GM19239 (cell line): ENCODE data around the gene MC1R.
A peak's percentile ranks its signal among the peaks of the same experiment; 100 is the strongest.

Experiments used
- DNase-seq: peaks from one replicate; pipeline ENCODE4 v3.0.0; 2011; ENCODE audit warnings: low spot score; ENCODE audit not compliant: insufficient read length
- FAIRE-seq: peaks from 2 replicates; lab custom pipeline; 2011; peaks lifted over from hg19 to GRCh38; lab: Jason Lieb, UNC

The MC1R gene

DNA sequence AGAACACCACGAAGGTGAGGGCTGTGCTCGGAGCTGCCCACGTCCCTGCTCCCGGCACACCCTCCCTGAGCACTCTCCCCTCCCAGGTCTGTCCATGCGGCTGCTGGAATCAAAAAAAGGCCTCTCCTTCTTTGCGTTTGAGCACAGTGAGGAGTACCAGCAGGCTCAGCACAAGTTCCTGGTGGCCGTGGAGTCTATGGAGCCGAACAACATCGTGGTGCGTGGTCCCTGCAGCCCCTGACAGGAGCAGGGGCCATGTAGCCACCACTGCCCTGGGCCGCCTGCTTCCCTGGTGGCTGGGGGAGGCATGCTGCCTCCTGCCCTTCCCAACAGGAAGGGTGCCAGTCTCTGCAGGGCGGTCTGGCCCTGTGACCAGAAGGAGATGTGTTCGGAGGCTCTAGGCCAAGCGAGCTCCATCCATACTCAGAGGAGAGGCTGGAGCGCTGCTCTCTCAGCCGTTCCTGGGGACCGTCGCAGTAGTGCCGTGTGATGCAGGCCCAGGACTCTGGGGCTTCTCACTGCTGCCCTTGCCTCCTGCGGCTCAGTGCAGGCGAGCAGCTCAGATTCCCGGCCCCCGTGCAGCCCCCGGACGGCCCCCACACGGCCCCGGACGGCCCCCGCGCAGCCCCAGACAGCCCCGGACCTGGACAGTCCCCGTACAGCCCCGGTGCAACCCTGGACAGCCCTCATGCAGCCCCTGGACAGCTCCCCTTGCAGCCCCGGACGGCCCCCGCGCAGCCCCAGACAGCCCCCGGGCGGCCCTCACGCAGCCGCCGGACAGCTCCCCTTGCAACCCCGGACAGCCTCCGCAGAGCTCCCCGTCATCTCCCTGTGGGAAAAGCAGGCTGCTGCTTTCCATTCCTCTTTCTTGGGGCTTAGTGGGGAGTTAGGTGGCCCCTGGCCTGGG lies 24.8 kb upstream of the MC1R start:
- DNase-seq, result no peak
- no peak for FAIRE-seq

DNA sequence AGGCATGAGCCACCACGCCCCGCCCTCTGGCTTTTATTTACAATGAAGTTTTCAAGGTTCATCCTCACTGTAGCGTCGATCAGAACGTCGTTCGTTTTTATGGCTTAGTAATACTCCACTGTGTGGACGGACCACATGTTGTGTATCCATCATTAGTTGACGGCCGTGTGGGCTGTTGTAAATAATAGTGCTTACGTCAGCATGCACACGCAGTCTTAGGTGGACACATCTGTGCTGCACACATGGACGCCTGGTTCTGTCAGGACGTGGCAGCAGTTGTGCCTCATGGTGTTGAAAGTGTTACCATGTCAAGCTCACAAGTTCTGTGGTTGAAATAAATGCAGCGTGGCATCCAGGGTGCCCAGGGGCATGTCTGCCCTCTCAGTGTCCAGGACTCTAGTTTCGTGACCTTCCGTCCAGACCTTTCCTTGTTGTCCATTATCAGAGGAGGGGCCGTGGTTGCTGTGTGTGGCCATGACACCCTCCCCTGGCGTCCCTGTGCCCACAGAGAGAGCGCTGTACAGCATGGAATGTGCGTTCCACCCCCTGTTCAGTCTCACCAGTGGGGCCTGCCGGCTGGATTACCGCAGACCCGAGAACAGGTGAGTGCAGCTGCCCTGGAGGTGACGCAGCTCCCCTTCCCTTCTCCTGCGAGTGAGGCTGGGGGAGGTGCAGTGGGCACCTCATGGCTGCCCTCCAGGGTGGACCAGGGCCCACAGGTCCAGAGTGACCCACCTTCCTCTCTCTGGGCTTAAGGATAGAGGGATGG lies 23.0 kb upstream of the MC1R start:
- DNase-seq (no peak), FAIRE-seq (no peak)

DNA sequence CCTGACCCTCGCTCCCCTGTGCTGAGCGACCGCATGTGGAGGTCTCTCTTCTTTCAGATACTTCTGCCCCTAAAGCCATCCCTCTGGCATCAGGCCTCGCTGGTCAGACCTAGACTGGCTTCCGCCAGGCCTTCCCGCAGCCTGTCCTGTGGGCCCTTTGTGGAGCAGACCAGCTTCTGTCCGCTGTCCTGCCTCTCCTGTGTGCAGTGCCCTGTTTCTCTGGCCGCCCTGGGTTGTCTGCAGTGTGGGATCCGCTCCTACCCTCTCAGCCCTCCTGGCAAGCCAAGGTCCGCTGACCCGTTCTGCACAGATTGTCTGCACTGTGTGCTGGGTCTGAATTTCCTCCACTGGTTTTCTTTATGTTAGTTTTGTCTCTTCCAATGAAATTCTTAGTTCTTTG lies 21.5 kb upstream of the MC1R start:
- no peak for FAIRE-seq

DNA sequence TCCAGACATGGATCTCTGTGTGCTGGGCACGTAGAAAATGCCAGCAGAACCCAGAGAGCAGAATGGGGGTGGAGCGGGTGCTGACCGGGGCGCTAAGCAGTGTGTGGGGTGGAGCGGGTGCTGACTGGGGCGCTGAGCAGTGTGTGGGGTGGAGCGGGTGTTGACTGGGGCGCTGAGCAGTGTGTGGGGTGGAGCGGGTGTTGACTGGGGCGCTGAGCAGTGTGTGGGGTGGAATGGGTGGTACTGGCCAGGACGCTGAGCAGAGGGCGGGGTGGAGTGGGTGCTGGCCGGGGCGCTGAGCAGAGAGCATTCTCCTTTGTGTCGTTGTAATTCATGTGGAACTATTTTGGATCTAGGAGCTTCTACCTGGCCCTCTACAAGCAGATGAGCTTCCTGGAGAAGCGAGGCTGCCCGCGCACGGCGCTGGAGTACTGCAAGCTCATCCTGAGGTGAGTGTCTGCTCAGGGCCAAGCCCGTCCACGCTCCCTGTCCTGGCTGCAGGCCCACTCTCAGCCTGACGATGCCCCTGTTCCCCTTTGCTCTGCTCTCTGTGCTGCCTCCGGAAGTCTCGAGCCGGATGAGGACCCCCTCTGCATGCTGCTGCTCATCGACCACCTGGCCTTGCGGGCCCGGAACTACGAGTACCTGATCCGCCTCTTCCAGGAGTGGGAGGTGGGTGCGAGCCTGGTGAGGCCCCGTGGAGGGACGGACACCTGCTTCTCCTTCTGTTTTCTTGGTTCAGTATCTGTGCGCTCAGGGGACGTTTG lies 20.3 kb upstream of the MC1R start:
- DNase-seq (no peak), FAIRE-seq (no peak)

More for the DNA sequence above, 21.5 kb upstream of the MC1R start:
- DNase-seq, result no peak

DNA sequence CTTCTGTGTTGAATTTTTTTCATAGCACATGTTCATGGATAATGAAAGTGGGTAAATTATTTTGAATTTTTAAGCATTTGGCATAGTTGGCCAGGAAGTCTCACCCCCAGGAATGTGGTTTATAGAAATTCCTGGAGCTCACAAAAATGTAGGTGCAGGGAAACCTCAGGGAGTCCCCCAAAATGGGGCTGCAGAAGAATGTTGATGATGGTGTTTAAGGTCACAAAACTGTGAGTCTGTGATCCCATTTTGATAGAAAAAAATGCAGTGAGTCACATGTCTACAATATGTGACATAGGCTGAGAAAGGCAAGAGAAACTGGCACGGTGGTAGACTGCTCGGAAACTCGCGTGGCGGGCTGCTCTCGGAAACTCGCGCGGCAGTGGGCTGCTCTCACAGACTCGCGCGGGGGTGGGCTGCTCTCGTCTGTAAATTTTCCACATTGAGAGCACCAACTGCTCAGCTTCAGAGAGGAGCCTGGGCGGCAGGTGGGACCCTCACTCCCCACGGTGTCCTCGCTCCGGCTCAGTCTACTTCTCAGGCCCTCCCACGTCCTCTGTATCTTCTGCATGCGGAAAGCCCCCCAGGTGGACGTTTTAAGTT lies 18.7 kb upstream of the MC1R start:
- FAIRE-seq (no peak), DNase-seq (no peak)

DNA sequence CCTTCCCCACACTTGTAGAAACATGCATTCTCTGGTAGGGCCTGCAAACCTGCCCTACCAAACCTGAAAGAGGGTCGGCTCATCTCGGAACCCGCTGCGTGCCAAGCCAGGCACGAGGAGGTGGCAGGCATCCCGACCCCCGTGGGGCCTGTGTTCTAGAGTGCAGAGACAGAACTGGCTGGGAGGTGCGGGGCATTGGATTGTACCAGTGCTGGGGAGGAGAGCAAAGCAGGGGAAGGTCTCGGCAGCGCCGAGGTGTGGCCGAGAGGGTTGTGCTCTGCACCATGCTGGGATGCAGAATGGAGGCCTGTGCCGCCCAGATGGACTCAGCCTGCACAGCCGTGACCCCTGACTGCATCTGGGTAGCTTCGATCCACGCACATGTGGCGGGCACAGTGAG lies 17.8 kb upstream of the MC1R start:
- FAIRE-seq, result no peak
- no peak for DNase-seq

DNA sequence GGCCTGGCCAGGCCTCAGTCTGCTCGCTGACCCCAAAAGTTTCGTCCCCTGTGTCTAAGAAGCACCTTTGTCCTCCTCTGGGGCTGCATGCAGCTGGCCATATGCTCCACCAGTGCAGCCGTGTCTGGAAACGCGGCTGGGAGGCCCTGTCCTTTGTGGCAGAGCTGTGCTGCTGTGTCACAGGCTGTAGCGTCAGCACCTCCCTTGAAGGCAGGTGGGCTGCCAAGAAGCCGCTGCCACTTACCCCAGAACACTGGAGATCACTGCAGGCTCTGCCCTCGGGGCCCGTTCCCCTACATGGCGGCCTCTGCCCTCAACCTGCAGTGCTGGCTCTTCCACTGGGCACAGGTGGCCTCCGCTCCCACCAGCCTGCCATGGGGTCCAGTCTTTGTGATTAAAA lies 15.7 kb upstream of the MC1R start:
- DNase-seq, result no peak
- no peak for FAIRE-seq

DNA sequence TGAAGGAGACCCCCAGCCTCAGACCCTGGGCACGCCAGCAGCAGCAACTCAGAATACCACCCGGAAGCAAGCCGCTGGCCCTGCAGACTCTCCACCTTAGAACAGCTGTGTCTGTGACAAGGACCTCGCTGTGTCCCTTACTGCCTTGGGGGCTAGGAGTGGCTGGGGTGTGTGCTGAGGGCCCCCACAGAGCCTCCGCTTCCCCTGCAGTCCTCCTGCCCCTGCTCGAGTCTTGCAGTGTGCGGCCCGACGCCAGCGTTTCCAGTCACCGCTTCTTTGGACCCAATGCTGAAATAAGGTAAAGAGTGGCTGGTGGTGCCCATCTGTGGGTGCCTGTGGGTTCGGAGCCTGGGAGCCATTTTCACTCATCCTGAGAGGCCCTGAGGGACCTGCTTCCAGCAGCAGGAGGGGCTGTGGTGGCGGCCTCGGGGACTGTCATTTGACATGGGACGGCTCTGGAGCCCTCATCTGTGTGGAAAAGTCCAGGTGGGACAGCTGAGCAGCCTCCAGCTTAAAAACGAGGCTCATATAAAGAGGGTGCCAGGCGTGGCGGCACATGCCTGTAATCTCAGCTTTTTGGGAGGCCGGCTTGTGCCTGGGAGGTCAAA lies 14.7 kb upstream of the MC1R start:
- no peak for DNase-seq
- no peak for FAIRE-seq

DNA sequence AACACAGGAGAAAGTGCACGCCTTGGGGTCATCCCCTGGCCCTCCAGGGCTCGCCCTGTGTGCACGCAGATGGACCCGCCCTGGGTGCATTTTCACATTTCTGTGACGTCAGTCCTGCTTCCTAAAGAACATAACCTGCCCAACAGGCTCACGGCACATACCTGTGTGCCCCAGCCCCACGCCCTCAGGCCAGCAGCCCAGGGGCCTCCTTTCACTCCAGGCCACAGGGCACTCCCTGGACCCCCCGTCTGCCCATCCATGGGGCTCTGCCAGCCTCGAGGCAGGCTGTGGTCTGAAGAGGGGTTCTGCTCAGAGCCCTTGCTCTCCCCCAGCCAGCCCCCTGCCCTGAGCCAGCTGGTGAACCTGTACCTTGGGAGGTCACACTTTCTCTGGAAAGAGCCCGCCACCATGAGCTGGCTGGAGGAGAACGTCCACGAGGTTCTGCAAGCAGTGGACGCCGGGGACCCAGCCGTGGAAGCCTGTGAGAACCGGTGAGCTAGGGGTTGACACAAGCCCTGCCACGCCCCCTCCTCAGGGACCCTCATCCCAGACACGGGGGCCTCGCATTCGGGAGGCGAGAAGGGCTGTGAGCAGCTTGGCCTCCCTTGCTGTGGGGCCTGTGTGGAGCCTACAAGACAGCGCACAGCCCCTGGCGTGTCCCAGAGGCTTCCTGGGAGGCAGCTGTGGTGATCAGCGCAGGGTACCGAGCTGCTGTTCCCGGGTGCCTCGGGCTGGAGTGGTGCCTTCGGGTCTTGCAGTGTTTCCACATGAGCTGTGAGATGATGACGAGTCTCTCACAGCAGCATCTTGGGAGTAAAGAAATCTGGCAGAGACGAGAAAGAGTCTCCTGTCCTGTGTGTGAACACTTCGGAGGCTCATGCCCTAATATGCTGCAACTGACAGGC lies 13.8 kb upstream of the MC1R start:
- FAIRE-seq, result no peak
- DNase-seq, result no peak

DNA sequence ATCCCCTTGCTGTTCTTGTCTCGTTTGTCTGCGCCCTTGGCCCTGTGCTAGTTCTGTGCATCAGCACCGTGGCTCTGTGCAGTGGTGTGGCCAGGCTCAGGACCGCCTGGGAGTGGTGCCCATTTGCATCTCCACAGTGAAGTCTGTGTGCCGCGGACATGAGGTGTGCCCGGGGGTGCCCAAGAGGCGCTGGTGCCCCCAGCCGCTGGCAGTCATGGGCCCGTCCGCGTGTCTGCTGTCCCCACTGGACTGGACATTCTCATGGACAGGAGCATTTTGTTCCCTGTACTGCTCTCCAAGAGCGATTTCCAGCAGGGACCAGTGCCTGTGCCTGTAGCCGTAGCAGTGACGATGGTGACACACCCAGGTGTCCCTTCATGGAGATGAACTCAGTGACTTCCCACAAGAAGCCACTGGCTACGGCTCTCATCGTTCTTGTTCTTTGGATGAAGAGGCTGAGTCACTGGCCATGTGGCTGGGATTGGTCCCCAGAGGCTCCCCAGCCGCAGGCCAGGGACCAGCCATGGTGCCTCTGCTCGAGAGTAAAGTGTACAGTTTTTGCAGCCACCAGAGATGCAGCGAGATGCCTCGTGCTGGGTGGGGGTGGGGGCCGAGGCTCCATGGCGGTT lies 13.0 kb upstream of the MC1R start:
- FAIRE-seq, result no peak

DNA sequence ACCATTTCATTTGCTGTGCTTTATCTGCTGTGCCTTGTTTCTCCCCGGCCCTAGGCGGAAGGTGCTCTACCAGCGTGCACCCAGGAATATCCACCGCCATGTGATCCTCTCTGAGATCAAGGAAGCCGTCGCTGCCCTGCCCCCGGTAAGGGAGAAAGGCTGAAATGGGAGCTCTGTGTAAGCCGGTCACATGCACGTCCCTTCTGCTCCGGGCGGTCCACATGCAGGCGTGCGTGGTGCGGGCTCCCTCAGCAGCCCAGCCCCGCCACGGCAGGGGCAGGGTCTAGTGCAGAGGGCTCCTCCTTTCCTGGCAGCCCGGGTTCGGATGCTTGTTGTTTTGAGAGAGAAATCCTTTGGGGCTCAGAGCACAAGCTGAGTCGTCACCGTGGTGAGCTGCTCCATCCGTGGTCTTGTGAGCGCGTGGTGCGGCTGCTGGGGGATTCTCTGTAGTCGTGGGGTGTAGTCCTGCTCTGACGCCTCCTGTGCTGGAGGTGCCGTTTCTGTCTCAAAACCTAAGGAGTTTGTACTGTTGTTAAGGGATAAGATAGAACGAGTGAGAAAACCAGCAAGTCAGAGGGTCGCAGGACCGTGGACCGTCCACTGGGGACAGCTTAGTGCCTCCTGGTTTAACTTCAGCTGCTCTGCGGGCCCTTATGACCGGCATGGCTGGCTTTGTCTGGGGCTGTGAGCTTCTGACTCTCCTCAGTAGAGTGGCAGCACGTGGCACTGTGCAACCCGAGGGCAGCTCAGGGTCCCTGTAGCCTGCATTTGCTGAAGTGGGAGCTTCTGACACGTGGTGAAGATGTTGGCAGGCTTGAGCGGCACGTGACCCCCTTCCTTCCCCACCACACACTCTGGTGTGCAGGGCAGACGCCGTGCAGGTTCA lies 12.3 kb upstream of the MC1R start:
- DNase-seq (no peak), FAIRE-seq (no peak)

More for the DNA sequence above, 13.0 kb upstream of the MC1R start:
- no peak for DNase-seq

DNA sequence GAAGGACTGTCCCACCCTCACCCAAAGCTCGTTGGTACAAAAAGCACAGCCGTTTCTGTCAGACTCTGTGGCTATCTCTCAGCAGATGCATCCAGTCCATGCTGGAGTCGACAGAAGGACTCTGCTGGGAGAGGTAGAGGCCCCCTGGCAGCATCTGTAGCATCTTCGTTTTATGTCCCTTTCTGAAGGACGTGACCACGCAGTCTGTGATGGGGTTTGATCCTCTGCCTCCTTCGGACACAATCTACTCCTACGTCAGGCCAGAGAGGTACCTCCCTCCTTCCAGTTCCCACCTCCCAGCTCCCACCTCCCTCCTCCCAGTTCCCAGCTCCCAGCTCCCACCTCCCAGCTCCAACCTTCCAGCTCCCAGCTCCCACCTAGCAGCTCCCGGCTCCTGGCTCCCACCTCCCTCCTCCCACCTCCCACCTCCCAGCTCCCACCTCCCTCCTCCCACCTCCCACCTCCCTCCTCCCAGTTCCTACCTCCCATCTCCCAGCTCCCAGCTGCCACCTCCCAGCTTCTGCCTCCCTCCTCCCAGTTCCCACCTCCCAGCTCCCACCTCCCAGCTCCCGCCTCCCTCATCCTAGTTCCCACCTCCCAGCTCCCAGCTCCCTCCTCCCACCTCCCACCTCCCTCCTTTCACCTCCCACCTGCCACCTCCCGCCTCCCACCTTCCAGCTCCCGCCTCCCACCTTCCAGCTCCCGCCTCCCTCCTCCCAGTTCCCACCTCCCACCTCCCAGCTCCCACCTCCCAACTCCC lies 11.4 kb upstream of the MC1R start:
- FAIRE-seq (no peak), DNase-seq (no peak)

DNA sequence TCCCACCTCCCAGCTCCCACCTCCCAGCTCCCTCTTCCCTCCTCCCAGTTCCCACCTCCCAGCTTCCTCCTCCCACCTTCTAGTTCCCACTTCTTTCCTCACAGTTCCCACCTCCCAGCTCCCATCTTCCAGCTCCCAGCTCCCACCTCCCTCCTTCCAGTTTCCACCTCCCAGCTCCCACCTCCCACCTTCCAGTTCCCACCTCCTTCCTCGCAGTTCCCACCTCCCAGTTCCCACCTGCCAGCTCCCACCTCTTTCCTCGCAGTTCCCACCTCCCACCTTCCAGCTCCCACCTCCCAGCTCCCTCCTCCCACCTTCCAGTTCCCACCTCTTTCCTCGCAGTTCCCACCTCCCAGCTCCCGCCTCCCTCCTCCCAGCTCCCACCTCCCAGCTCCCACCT lies 10.4 kb upstream of the MC1R start:
- DNase-seq (no peak), FAIRE-seq (no peak)

DNA sequence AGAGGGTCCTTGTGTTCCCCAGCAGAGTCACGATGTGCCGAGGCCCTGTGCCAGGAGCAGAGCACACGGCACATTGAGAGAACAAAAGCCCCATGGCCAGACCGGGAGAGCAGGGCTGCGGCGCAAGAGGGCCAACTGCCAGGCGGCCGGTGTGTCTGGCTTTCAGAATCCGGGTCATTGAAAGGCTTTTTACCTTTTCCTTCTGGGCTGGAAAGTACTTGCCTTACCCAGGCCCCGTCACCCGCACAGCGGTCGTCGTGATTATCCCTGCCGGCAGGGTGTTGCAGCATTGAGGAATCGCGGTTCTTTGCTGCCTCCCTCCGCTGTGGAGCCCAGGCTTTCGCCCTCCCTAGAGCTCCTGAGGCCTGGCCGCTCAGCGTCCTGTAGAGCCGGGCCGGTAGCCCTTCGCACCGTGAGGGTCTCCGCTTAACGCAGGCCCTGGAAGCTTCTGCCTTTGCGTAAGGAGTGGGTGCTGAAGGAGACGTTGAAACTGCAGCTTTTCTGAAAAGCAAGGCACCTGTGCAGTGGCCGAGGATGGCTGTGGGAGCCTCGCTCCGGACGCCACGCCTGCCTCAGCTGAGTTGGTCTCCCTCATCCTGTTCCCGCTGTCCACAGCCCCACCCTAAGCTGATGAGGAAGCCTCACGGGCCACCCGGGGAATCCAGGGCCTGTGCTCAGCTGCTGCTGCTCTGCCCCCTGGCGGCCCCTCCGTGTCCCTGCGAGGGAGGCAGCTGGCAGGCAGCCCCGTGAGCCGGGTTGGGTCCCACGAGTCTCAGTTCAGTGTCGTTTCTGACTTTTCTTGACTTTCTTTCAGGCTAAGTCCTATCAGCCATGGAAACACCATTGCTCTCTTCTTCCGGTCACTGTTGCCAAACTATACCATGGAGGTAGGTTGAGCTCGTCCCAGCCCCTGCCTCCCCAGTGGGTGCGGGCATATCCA lies 8.6 kb upstream of the MC1R start:
- DNase-seq (peak; percentile 81), FAIRE-seq (peak; percentile 53)

DNA sequence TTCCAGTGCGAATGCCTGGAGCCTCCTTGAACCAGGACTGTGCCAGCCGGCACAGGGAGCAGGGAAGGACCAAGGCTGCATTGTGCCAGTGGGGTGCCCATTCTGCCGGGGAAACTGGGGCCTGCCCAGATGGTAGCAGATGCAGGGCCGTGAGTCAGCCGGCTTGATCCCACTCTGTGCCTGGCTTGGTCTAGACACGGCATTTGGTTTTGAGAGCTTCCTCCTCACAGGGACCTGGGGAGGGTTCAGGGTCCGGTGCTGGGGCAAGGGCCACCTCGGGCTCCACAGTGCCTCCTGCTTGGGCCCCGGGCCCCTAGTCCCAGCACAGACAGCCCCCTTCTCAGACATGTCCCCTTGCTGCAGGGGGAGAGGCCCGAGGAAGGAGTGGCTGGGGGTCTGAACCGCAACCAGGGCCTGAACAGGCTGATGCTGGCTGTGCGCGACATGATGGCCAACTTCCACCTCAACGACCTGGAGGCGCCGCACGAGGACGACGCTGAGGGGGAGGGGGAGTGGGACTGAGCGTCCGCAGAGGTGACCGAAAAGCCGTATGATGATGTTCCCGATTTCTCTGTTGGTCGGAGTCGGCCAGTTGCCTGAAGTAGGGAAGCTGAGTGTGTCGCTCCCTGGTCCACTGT lies 7.8 kb upstream of the MC1R start:
- no peak for FAIRE-seq

More for the DNA sequence above, 7.8 kb upstream of the MC1R start:
- DNase-seq, result no peak
